ENCODE measurements around the gene RBM39. TPM values are rescaled to one million over a fixed set of nuclear protein-coding genes. Genes with fewer than 3 reads are reported as not detected.

The RBM39 gene
- total RNA-seq = 75.4 and 82.0 TPM in 2 replicates

GRCh38 chr20:35741892-35742740 lies at the start of gene RBM39:
TSS of gene RBM39 (minus strand) at chr20:35742260. CDS start at chr20:35740874, 1,386 bp downstream.

DNA sequence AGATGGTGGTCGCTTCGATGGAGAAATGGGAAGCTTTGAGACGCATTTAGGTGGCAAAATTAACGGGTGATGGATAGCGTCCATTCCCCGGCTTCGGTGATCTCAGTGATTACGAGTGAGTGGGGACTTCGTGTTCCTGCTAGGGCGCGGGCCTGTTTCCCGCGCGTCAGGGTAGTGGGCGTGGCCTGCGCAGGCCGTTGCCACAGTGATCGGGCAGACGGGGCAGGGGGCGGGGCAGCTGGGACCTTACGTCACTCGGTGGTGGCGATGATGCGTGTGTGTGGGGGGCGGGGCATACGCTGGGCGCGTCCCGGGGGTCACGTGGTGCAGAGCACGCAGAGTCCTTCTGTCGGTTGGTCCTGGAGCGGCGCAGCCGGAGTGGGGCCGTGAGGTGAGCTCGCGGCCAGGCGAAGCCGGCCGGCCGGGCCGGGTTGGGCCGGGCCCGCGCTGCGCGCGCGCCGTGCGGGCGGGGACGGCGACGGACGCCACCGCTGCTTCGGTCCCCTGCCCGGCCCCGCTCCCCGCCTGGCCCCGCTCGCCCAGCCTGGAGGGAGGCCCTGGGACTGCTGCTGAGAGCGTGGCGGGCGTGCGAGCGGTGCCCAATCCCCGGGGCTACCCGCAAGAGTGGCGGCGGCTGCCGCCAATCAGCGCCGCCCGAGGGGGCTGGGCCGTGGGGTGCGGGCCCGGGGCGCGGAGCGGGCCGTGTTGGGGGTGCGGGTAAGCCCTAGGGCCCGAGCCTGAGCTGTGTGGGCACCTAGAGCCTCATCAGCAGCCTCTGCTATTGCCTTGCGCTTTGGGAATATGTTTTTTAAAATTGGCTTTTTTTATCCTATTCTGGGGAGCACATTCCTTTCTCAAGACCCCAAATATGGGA lies 29.9 kb upstream of the RBM39 start, which contains the start of gene PHF20:
TSS of gene PHF20 (plus strand) at position 327 of the 874 bp plus-strand sequence. CDS start 29,508 bp downstream, outside the sequence.

DNA sequence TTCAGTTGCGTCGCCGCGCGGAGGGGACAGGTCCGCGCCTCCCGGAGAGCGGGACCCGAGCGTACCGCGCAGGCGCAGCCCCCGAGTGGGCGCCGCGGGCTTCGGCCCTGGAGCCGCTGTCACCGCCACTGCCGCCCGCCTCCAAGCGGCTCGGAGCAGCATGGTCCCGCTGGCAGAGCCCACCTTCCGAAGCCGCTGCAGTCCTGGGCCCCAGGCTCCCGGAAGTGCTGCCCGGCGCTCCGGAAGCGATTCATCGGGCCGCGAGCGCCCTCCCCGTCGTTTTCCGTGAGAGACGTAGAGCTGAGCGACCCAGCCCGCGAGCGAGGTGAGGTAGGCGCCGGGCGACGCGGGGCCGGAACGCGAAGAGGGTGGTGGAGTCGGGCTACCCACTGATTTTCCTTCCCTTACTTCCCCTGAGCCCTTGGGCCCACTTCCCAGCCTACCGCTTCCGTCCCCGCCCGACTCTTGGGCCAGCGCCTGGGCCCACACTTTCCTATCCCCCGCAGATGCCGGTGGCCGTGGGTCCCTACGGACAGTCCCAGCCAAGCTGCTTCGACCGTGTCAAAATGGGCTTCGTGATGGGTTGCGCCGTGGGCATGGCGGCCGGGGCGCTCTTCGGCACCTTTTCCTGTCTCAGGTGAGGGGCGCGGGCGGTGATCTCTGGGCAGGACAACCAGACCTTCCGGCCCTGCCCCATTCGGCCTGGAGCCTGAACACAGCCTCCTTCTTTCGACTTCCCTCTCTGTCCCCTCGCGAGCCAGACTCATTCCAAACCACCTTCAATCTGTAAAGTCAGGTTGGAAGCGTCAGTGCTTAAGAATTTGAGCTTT lies 42.7 kb downstream of the RBM39 start, which contains the start of the genes NFS1 and ROMO1:
TSS of gene NFS1 (minus strand) at position 226 of the 830 bp plus-strand sequence. CDS start at position 162, 64 bp downstream.
TSS of gene ROMO1 (plus strand) at position 279 of the 830 bp plus-strand sequence. CDS start at position 507, 228 bp downstream.

GRCh38 chr20:35664466-35665206 lies 77.4 kb downstream of the RBM39 start, which contains the start of the genes CPNE1 and RBM12:
TSS of gene CPNE1 (minus strand) at chr20:35664900. CDS start at chr20:35632923, 31,977 bp downstream.
TSS of gene RBM12 (minus strand) at chr20:35664900. CDS start at chr20:35655322, 9,578 bp downstream.

Other genes with a start within 250 kb of the RBM39 start
- not detected in 2 replicates for gene C20orf173, start 212.6 kb downstream of the RBM39 start, total RNA-seq
- gene ERGIC3, start 200.2 kb downstream of the RBM39 start, total RNA-seq = 196 and 283 TPM in 2 replicates
- gene SPAG4, start 126.4 kb downstream of the RBM39 start, total RNA-seq = 5.1 and 13.8 TPM in 2 replicates
- 155 and 248 TPM in 2 replicates for gene CPNE1, start 77.4 kb downstream of the RBM39 start, total RNA-seq
- 21.9 and 28.2 TPM in 2 replicates for gene RBM12, start 77.4 kb downstream of the RBM39 start, total RNA-seq
- 43.0 and 82.5 TPM in 2 replicates for gene NFS1, start 42.9 kb downstream of the RBM39 start, total RNA-seq
- 239 and 471 TPM in 2 replicates for gene ROMO1, start 42.9 kb downstream of the RBM39 start, total RNA-seq
- gene PHF20, start 29.8 kb upstream of the RBM39 start, total RNA-seq = 30.2 and 30.3 TPM in 2 replicates
- gene SCAND1, start 212.2 kb upstream of the RBM39 start, total RNA-seq = 138 and 211 TPM in 2 replicates
- gene CNBD2, start 226.3 kb upstream of the RBM39 start, total RNA-seq = 5.4 and 7.7 TPM in 2 replicates